HAP-1 (cell line): ENCODE results near the gene HEXB.
"Not testable (repeated sequence)": the region's sequence is repeated elsewhere in the genome, so short reads cannot be mapped to it uniquely, and the experiment has no call there.

Experiments used
- DNase-seq, 2 experiments: peaks; one replicate each; pipeline ENCODE4 v3.0.0-alpha.2; 2016 to 2020; ENCODE audit warnings: low spot score in 2 of 2
- H3K27me3 ChIP-seq: fragments of 250-450 bp; sonication (Bioruptor Pico); 2 replicates; pipeline ENCODE4 v1.5.1; 2020; ENCODE audit warnings: low read depth, mild to moderate bottlenecking, moderate library complexity
- H3K36me3 ChIP-seq: fragments of 250-450 bp; sonication (Bioruptor Pico); replicated peaks from 2 replicates; pipeline ENCODE4 v1.5.1; 2020; ENCODE audit warnings: mild to moderate bottlenecking
- H3K4me1 ChIP-seq: fragments of 250-450 bp; sonication (Bioruptor Pico); 2 replicates; pipeline ENCODE4 v1.5.1; 2020; ENCODE audit warnings: mild to moderate bottlenecking
- H3K4me3 ChIP-seq: fragments of 250-450 bp; sonication (Bioruptor Pico); 2 replicates; pipeline ENCODE4 v1.5.1; 2020; ENCODE audit warnings: mild to moderate bottlenecking, moderate library complexity
- H3K9me3 ChIP-seq: fragments of 250-450 bp; sonication (Bioruptor Pico); 2 replicates; pipeline ENCODE4 v1.5.1; 2020; ENCODE audit warnings: mild to moderate bottlenecking, moderate library complexity
- in situ Hi-C: fragments of 300-500 bp; cut with MboI; formaldehyde crosslinking; loops from 3 replicates; pipeline ENCODE4 v1.14.3; 2020; ENCODE audit warnings: low sequenced_read_pairs, inconsistent platforms, mixed read lengths

Gene HEXB

DNA sequence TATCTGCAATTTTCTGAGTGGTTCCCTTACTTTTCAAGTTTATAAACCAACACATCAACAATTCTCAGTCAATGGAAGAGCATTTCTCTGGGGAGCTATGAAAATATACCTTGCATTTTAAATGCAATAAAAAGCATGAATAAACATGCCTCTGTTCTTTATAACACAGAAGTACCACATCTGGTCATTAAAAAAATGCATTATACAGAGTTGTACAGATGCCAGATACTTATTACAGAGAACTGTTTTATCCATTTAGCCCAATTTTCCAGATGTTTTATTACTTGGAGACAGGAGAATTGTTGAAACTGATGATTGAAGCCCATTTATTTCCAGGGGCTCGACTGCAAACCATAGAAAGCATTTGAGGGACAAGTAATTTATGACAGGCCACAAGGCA, 19.2 kb upstream of the HEXB start:
- Histone ChIP-seq H3K4me1 (no peaks in the 10 kb centered on the region), H3K27me3 (no peaks in the 10 kb centered on the region), H3K4me3 (no peak overlapping the region), H3K36me3 (no peaks in the 10 kb centered on the region), H3K9me3 (no peaks in the 10 kb centered on the region)
- no peak for DNase-seq
- in situ Hi-C loops = no loop called here

DNA sequence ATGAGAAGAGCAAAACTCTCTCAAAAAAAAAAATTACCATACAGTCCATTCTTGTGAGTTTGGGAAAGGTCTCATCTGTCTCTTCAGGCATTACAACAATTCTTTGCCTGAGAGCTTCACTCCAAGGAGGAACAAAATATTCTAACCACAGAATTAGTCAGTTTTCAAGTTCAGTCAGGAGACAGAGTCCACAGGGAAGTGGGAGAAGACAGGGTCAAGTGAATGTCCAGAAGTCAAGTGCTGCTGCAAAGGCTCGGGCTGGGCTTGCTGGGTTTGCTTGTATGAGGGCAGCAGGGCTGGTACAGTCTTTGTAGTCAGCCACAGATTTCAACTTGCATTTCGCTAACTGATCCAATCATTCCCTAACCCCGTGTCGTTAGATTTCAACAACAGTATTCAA, 17.6 kb upstream of the HEXB start:
- in situ Hi-C loops = no loop called here
- Histone ChIP-seq H3K27me3 (no peaks in the 10 kb centered on the region), H3K36me3 (no peaks in the 10 kb centered on the region), H3K4me1 (no peaks in the 10 kb centered on the region), H3K4me3 (no peak overlapping the region), H3K9me3 (no peaks in the 10 kb centered on the region)
- DNase-seq = no peak

DNA sequence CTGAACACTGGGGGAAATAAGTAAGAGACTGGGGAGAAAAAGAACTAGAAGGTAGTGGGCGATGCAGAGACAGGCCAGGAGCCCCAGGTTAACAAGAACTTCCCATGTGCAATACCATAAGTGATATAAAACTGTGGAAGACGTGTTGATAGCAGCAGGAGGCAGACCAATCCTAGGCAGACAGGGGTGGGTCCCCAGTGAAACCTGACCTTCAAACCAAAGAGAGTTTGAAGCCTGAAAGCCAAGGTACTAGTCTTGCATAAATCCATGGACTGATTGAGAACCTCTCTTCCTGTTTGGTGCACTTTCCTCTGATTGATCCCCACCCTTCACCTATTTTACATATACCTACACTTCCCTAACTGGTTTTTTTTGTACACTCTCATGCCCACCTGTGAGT, 15.2 kb upstream of the HEXB start:
- DNase-seq = no peak
- no peaks in the 10 kb centered on the region for H3K9me3 ChIP-seq
- no peaks in the 10 kb centered on the region for H3K36me3 ChIP-seq
- no peaks in the 10 kb centered on the region for H3K4me1 ChIP-seq
- H3K4me3 ChIP-seq = no peak overlapping the region
- in situ Hi-C loops = loop anchor here (5.0 kb wide), 1 partner anchor 247 kb away; no protein-coding TSS in a partner anchor
- 0 out of 2 replicates have a peak, but pooled peaks cover 4% of the 10 kb centered on the region for H3K27me3 ChIP-seq

GRCh38 chr5:74670396-74671038, 14.5 kb upstream of the HEXB start:
- H3K9me3 ChIP-seq = no peaks in the 10 kb centered on the region
- in situ Hi-C loops = loop anchor here (5.0 kb wide), 1 partner anchor 247 kb away; no protein-coding TSS in a partner anchor
- no peak overlapping the region for H3K4me3 ChIP-seq
- H3K27me3 ChIP-seq = 0 out of 2 replicates have a peak, but pooled peaks cover 4% of the 10 kb centered on the region
- no peaks in the 10 kb centered on the region for H3K36me3 ChIP-seq
- DNase-seq = no peak
- no peaks in the 10 kb centered on the region for H3K4me1 ChIP-seq

DNA sequence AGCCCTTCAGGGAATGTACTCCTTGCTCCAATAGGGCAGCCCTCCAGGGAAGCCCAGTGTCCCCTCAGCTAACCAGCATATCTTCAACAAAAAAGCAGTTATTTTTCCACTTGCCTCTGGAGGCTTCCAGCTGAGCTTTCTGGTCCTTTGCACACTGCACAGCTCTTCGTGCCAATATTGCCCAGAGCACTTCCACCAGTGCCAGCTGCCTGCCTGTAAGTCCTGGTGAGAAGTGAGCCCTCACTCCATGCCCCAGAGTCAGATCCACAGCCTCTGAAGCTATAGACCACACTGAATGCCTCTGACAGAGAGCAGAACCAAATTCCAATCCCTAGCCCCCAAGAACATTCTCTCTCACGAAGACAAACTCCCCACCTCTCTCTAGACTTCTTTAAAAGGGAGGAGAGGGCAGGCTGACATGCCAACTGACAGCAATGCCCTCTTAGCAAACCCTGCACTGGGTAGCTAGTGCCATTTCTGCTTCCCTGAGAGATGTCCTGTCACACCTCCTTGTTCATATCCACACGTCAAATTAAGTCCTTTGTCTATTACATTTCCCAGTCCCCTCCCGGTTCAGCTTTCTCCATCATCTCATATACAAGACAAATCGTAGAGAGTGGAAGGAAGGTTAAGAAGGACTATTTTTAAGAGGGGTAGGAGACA, 12.7 kb upstream of the HEXB start:
- 0 out of 2 replicates have a peak, but pooled peaks cover 4% of the 10 kb centered on the region for H3K27me3 ChIP-seq
- no peak for DNase-seq
- no peak overlapping the region for H3K4me3 ChIP-seq
- in situ Hi-C loops = loop anchor here (5.0 kb wide), 1 partner anchor 245 kb away; no protein-coding TSS in a partner anchor
- H3K9me3 ChIP-seq = no peaks in the 10 kb centered on the region
- no peaks in the 10 kb centered on the region for H3K4me1 ChIP-seq
- no peaks in the 10 kb centered on the region for H3K36me3 ChIP-seq

DNA sequence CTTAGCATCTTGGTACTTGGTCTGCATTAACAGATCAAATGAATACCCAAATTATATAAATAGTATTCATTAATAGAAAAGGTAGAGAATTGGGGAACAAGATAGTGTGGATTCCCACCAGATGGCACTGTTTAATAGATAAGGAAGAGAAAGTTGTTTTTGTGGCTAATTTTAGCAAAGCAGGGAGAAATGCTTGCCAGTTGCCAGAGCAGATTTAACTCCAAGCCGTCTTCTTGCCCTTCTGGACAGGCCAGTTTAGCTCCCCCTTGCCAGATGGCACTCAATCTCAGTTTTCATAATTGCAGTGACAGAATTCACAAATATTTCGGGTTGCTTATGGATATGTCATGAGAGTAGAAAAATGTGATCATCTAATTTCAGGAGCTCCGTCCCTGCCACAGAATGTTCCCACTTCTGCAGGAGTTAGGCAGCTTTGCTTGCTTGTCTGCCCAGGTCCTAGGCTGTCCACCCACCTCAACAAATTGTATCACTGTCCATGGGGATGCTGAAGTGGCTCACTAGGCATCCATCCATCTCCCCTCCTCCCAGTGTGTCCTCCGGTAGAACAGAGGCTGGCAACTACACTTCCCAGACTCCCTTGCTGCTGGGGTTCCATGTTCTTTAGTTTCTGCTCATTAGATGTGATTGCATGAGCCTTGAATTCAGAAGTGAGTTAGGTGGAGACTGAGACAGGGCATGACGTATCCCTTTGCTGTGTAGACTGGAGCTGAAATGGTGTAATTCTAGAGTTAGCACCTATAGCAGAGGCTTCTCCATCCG, 11.8 kb upstream of the HEXB start:
- DNase-seq = peak in 1 of 2 experiments; percentile 33

GRCh38 chr5:74676466-74676865, 8.6 kb upstream of the HEXB start:
- H3K9me3 ChIP-seq, H3K4me3 ChIP-seq, DNase-seq, H3K36me3 ChIP-seq, in situ Hi-C loops, H3K27me3 ChIP-seq, H3K4me1 ChIP-seq: not testable (repeated sequence)

More for the DNA sequence above, 11.8 kb upstream of the HEXB start:
- Histone ChIP-seq H3K4me3 (no peak overlapping the region), H3K4me1 (no peaks in the 10 kb centered on the region), H3K36me3 (no peaks in the 10 kb centered on the region), H3K9me3 (no peaks in the 10 kb centered on the region), H3K27me3 (0 out of 2 replicates have a peak, but pooled peaks cover 4% of the 10 kb centered on the region)
- in situ Hi-C loops = loop anchor here (5.0 kb wide), 1 partner anchor 244 kb away; no protein-coding TSS in a partner anchor

- DNase-seq, in situ Hi-C loops, H3K36me3 ChIP-seq, H3K27me3 ChIP-seq, H3K4me1 ChIP-seq, H3K4me3 ChIP-seq, H3K9me3 ChIP-seq: not testable (repeated sequence)
Measured at GRCh38 chr5:74678123-74678522, 6.9 kb upstream of the HEXB start.

DNA sequence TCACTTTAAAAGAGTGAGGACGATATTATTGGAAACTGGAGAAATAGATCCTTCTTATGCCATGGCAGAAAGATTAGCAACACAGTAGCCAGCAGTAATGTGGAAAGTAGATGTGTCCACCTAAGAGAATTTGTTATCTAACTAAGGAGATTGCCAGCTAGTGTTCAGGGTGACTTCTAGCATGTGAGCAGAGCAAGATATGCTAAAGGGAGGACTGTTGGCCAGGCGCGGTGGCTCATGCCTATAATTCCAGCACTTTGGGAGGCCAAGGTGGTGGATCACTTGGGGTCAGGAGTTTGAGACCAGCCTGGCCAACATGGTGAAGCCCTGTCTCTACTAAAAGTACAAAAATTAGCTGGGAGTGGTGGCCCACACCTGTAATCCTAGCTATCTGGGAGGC, 5.7 kb upstream of the HEXB start:
- DNase-seq, H3K4me3 ChIP-seq, H3K36me3 ChIP-seq, in situ Hi-C loops, H3K9me3 ChIP-seq, H3K4me1 ChIP-seq, H3K27me3 ChIP-seq: not testable (repeated sequence)

- Histone ChIP-seq H3K9me3 (no peaks in the 10 kb centered on the region), H3K4me3 (no peak overlapping the region), H3K36me3 (no peaks in the 10 kb centered on the region), H3K4me1 (no peaks in the 10 kb centered on the region), H3K27me3 (no peaks in the 10 kb centered on the region)
- in situ Hi-C loops = no loop called here
- no peak for DNase-seq
Measured at GRCh38 chr5:74679966-74680365, 5.1 kb upstream of the HEXB start.

GRCh38 chr5:74685979-74686631, 1.1 kb downstream of the HEXB start:
- H3K4me1 ChIP-seq = peaks cover 7% of the 10 kb centered on the region
- DNase-seq = peak in 1 of 2 experiments; percentile 4
- in situ Hi-C loops = no loop called here
- H3K9me3 ChIP-seq = no peaks in the 10 kb centered on the region
- peak overlapping the region; percentile 69 for H3K4me3 ChIP-seq
- H3K27me3 ChIP-seq = no peaks in the 10 kb centered on the region
- H3K36me3 ChIP-seq = peaks cover 12% of the 10 kb centered on the region

DNA sequence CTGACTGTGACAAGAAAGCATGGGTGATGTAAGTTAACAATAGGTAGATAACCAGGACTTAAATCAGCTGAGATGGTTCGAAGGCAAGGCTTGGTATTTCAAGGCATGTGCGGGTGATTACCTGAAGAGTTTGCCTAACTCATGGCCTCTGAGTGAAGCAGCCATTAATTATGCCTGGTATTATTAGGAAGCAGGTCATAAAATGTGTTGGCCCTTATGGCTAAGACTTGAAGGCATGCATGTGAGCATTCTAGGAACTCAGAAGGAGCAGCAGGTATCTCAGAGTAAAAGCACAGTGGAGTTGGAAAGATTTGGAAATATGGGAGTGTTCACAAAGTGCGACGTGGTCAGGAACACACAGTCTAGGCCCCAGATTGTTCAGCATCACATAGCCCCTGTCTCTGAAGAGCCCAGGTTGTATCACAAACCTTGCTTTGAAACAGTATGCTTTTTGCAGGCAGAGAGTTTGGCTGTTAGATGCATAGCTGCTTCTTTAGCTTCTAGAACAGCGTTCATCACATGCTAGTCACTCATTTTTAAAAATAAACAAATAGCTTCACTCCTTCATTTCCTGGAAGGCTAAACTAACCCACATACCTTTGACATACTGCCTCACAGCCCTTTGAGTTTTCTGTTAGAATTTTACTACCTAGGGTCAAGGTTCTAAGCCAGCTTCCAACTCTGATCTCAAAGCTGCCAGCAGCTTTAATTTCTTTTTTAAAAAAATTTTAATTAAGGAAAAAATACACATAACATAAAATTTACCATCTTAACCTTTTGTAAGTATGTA, 2.1 kb downstream of the HEXB start:
- no peaks in the 10 kb centered on the region for H3K9me3 ChIP-seq
- peaks cover 7% of the 10 kb centered on the region for H3K4me1 ChIP-seq
- in situ Hi-C loops = no loop called here
- no peak overlapping the region for H3K4me3 ChIP-seq
- no peaks in the 10 kb centered on the region for H3K27me3 ChIP-seq
- peaks cover 20% of the 10 kb centered on the region for H3K36me3 ChIP-seq
- DNase-seq = no peak

DNA sequence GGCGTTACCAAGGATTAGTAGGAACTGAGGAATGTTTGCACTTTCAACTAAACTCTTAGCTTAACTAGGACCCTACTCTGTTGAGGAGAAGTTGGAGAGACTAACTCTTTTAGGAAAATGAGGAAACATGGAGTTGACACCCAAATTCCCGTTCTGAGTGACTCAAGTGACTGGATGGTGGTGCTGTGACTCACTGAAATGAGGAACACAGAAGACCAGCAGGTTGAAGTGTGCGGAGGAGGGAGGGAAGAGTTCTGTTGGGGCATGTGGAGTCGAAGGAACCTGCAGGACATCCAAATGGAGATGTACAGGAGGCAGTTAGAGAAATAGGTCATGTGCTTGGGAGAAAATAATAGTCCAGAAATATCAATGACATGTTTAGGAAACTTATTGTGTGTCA, 8.2 kb downstream of the HEXB start:
- in situ Hi-C loops = no loop called here
- H3K9me3 ChIP-seq = no peaks in the 10 kb centered on the region
- no peak overlapping the region for H3K4me3 ChIP-seq
- DNase-seq = no peak
- no peaks in the 10 kb centered on the region for H3K4me1 ChIP-seq
- H3K27me3 ChIP-seq = no peaks in the 10 kb centered on the region
- H3K36me3 ChIP-seq = peaks cover 40% of the 10 kb centered on the region
